ENCODE measurements around the gene ZNF75A.

The ZNF75A gene

GRCh38 chr16:3289998-3290673 lies 15.2 kb upstream of the ZNF75A start:
- no peak for DNase-seq

- no peak for DNase-seq
Observed at GRCh38 chr16:3292604-3293003, 12.7 kb upstream of the ZNF75A start.

- DNase-seq, result no peak
Observed at GRCh38 chr16:3295209-3295608, 10.1 kb upstream of the ZNF75A start.

- no peak for DNase-seq
Observed at GRCh38 chr16:3295783-3296182, 9.5 kb upstream of the ZNF75A start.

GRCh38 chr16:3304370-3304769 lies 927 bp upstream of the ZNF75A start:
- no peak for DNase-seq

GRCh38 chr16:3306078-3306477 lies 781 bp downstream of the ZNF75A start:
- DNase-seq, result no peak

GRCh38 chr16:3311496-3311895 lies 6.2 kb downstream of the ZNF75A start:
- no peak for DNase-seq

- DNase-seq, result no peak
Observed at GRCh38 chr16:3317315-3317999, 12.2 kb downstream of the ZNF75A start.

- DNase-seq, result no peak
Observed at GRCh38 chr16:3321816-3322215, 16.5 kb downstream of the ZNF75A start.

GRCh38 chr16:3327514-3327913 lies 22.2 kb downstream of the ZNF75A start:
- DNase-seq, result no peak

- DNase-seq, result no peak
Observed at GRCh38 chr16:3328104-3328503, 22.8 kb downstream of the ZNF75A start.

- DNase-seq, result no peak
Observed at GRCh38 chr16:3328643-3329042, 23.3 kb downstream of the ZNF75A start.

GRCh38 chr16:3346041-3346440 lies 40.7 kb downstream of the ZNF75A start:
- DNase-seq, result no peak

GRCh38 chr16:3347586-3347985 lies 42.3 kb downstream of the ZNF75A start:
- DNase-seq, result no peak

GRCh38 chr16:3348547-3349167 lies 43.4 kb downstream of the ZNF75A start:
- no peak for DNase-seq

- DNase-seq, result no peak
Observed at GRCh38 chr16:3349175-3349574, 43.9 kb downstream of the ZNF75A start.

GRCh38 chr16:3355589-3355988 lies 50.3 kb downstream of the ZNF75A start, which contains the start of gene OR2C1:
OR2C1 (plus strand) TSS chr16:3355889; CDS start chr16:3355941, 52 bp downstream.
- no peak for DNase-seq

- no peak for DNase-seq
Observed at GRCh38 chr16:3356118-3356517, 50.8 kb downstream of the ZNF75A start.

- DNase-seq, result no peak
Observed at GRCh38 chr16:3358871-3359270, 53.6 kb downstream of the ZNF75A start.

- DNase-seq, result no peak
Observed at GRCh38 chr16:3362931-3363330, 57.6 kb downstream of the ZNF75A start.

GRCh38 chr16:3363793-3364192 lies 58.5 kb downstream of the ZNF75A start:
- no peak for DNase-seq

- peak; percentile 88 to 91 for DNase-seq
Observed at GRCh38 chr16:3364774-3365427, 59.6 kb downstream of the ZNF75A start.
